Stomach (tissue), 4 donors: ENCODE data around the gene CCDC88C.

Experiments used
- CTCF ChIP-seq, 7 experiments: fragments of 450-650 bp in 4 of 7; fragments of 200-600 bp in 3 of 7; sonication (generic) in 3 of 7; IDR thresholded peaks; one replicate each; pipeline ENCODE4 v1.5.1; 2016 to 2019; ENCODE audit warnings: antibody characterized with exemption in 7 of 7, control low read depth in 2 of 7, mild to moderate bottlenecking in 1 of 7
- POLR2A ChIP-seq, 4 donors: fragments of 450-650 bp; IDR thresholded peaks; one replicate each; pipeline ENCODE4 v1.6.1; 2016; ENCODE audit warnings: antibody characterized with exemption in 4 of 4, control low read depth in 2 of 4, mild to moderate bottlenecking in 1 of 4, moderate library complexity in 1 of 4

GRCh38 chr14:91416744-91417119, 888 bp downstream of the CCDC88C start:
- TF ChIP-seq POLR2A (IDR thresholded peaks at IDR 0.05) (no peak), CTCF (IDR thresholded peaks at IDR 0.05) (no peak)
